ENCODE results near the gene APOL1. TPM values are rescaled to one million over a fixed set of nuclear protein-coding genes. Genes with fewer than 3 reads are reported as not detected.

Gene APOL1
- total RNA-seq, 1 experiment from 2014 or later = 0.30 TPM

- no peak for DNase-seq (ENCODE audit: low read depth, low spot score)
- H3K4me3 ChIP-seq (replicated peaks in 1 of 2; ENCODE audit: low read depth in 1 of 2, low read length in 2 of 2) = no peak overlapping the region
- no TSS peak for BruUV-seq (replicated peaks)
- TF ChIP-seq MAX (IDR thresholded peaks at IDR 0.05) (no peak), TCF7L2 (IDR thresholded peaks at IDR 0.05; ENCODE audit: borderline replicate concordance, extremely low read depth, insufficient read depth, insufficient read length) (no peak), ZNF274 (IDR thresholded peaks at IDR 0.05; ENCODE audit: low read depth, low read length) (no peak), POLR2A (IDR thresholded peaks at IDR 0.05; ENCODE audit: borderline replicate concordance, extremely low read depth, insufficient read depth, insufficient read length) (no peak), CEBPB (IDR thresholded peaks at IDR 0.05; ENCODE audit: low read depth) (no peak), ELF1 (IDR thresholded peaks at IDR 0.05; ENCODE audit: borderline replicate concordance, low read depth) (no peak), POLR2AphosphoS5 (IDR thresholded peaks at IDR 0.05; ENCODE audit: low read depth, low read length) (no peak), EZH2 (IDR thresholded peaks at IDR 0.05) (no peak), SP1 (IDR thresholded peaks at IDR 0.05; ENCODE audit: low read depth) (no peak), JUND (IDR thresholded peaks at IDR 0.05) (no peak), ATF3 (IDR thresholded peaks at IDR 0.05) (no peak), SRF (IDR thresholded peaks at IDR 0.05; ENCODE audit: low read depth) (no peak), YY1 (IDR thresholded peaks at IDR 0.05; ENCODE audit: extremely low read depth, insufficient replicate concordance, low read depth, low read length) (no peak), FOSL1 (IDR thresholded peaks at IDR 0.05; ENCODE audit: low read depth) (no peak), CTCF (IDR thresholded peaks at IDR 0.05 in 2 of 3, conservative IDR thresholded peaks at IDR 0.05 in 1 of 3; ENCODE audit: borderline replicate concordance in 1 of 3, insufficient read depth in 1 of 3, low read depth in 2 of 3, low read length in 2 of 3) (no peak), ZBTB33 (IDR thresholded peaks at IDR 0.05; ENCODE audit: extremely low read depth, insufficient replicate concordance, low read length) (no peak), EZH2phosphoT487 (IDR thresholded peaks at IDR 0.05; ENCODE audit: borderline replicate concordance) (no peak), RAD21 (IDR thresholded peaks at IDR 0.05; ENCODE audit: low read depth) (no peak), SIN3A (IDR thresholded peaks at IDR 0.05; ENCODE audit: low read depth) (no peak)
- intact Hi-C loops (cut with micrococcal nuclease) = loop anchor here (10.0 kb wide), 1 partner anchor 81 kb away; no protein-coding TSS in a partner anchor
- H3K9me2 ChIP-seq (ENCODE audit: insufficient read depth) = no peaks in the 10 kb centered on the region
- no peak for ATAC-seq
- RAD21 ChIA-PET (ENCODE audit: low non-redundant PET in 1 of 2, low total read pairs in 2 of 2, uncharacterized antibody in 2 of 2, unreplicated experiment in 2 of 2) = no interaction called here
- no peaks in the 10 kb centered on the region for H3K4me1 ChIP-seq (ENCODE audit: control insufficient read depth in 1 of 2, insufficient read depth in 2 of 2, low read length in 2 of 2)
- 0 out of 4 replicates have a peak, but pooled peaks cover 0 to 6% of the 10 kb centered on the region in 2 experiments for H3K36me3 ChIP-seq (ENCODE audit: control insufficient read depth in 1 of 2, insufficient read depth in 2 of 2, low read length in 2 of 2)
- H3K4me2 ChIP-seq (ENCODE audit: low read length) = no peak overlapping the region
- H3K27ac ChIP-seq (ENCODE audit: low read depth, low read length) = no peak overlapping the region
- H3K27me3 ChIP-seq (ENCODE audit: insufficient read depth, low read length) = no peaks in the 10 kb centered on the region
- H3K9me3 ChIP-seq (ENCODE audit: control insufficient read depth in 1 of 2, insufficient read depth in 1 of 2, low read depth in 1 of 2, low read length in 2 of 2) = no peaks in the 10 kb centered on the region
- H4K20me1 ChIP-seq (ENCODE audit: insufficient read depth) = no peaks in the 10 kb centered on the region
- CTCF ChIA-PET = no interaction called here
- no peaks in the 10 kb centered on the region for H3K79me2 ChIP-seq (ENCODE audit: insufficient read depth, low read length)
- no peak overlapping the region for H3K9ac ChIP-seq (ENCODE audit: low read length)
- POLR2A ChIA-PET = no interaction called here
- H2AFZ ChIP-seq (ENCODE audit: low read depth, low read length, poor library complexity, severe bottlenecking) = no peak overlapping the region
Measured at GRCh38 chr22:36225333-36225922, 27.5 kb upstream of the APOL1 start.

Data from HCT116 (cell line).